Omental fat pad (tissue), 4 donors: ENCODE results near the gene TCEAL7. TPM values are rescaled to one million over a fixed set of nuclear protein-coding genes. Genes with fewer than 3 reads are reported as not detected.

ENCODE experiments used
- small RNA-seq: library from RNA; depleted of rRNA; stranded (forward); fragments of <200 nt; gene quantifications from one replicate; pipeline ENCODE3, GENCODE V24; 2016
- total RNA-seq, 4 donors: library from RNA; depleted of rRNA; stranded (reverse); fragments of >200 nt; gene quantifications; one replicate each; pipeline ENCODE4 v1.1.0, GENCODE V29; 2016

Gene TCEAL7
- total RNA-seq, 4 donors from 2014 or later = 2.0 to 18.5 (median 6.7) TPM

Small RNAs within 50 kb of the gene (small RNA-seq; reads per million reads assigned to genes)
- not detected for gene Z92846.1

Other genes with a start within 250 kb of the TCEAL7 start
- gene NXF3, start 237.1 kb upstream of the TCEAL7 start, total RNA-seq = 1 to 10 TPM in 3 of 4 donors, under 1 TPM in 1; 0.84 to 4.0 (median 1.8) TPM
- 10 to 100 TPM; 20.5 to 33.6 (median 29.4) TPM for gene BEX4, start 115.1 kb upstream of the TCEAL7 start, total RNA-seq
- gene TCEAL8, start 75.1 kb upstream of the TCEAL7 start, total RNA-seq = 10 to 100 TPM; 28.9 to 60.2 (median 49.7) TPM
- gene TCEAL5, start 53.5 kb upstream of the TCEAL7 start, total RNA-seq = 1 to 10 TPM in 1 of 4 donors, not detected in 3; 2.9 TPM
- 10 to 100 TPM in 2 of 4 donors, 1 to 10 TPM in 1, not detected in 1; 2.8 to 13.1 (median 12.6) TPM for gene BEX2, start 19.2 kb upstream of the TCEAL7 start, total RNA-seq
- 100 to 1,000 TPM in 1 of 4 donors, 10 to 100 TPM in 3; 55.2 to 129 (median 70.8) TPM for gene TCEAL9, start 26.3 kb downstream of the TCEAL7 start, total RNA-seq
- gene BEX3, start 46.3 kb downstream of the TCEAL7 start, total RNA-seq = 100 to 1,000 TPM in 3 of 4 donors, 10 to 100 TPM in 1; 68.5 to 157 (median 110) TPM
- gene RAB40A, start 189.2 kb downstream of the TCEAL7 start, total RNA-seq = 1 to 10 TPM in 1 of 4 donors, under 1 TPM in 2, not detected in 1; 0.19 to 1.3 (median 0.44) TPM